Measurements from ENCODE around the gene NUBP2. TPM values are rescaled to one million over a fixed set of nuclear protein-coding genes. Genes with fewer than 3 reads are reported as not detected.
"Not testable (repeated sequence)": the region's sequence is repeated elsewhere in the genome, so short reads cannot be mapped to it uniquely, and the experiment has no call there.

NUBP2 gene
- total and polyA plus RNA-seq, 8 donors: 20.4 to 58.8 (median 31.0) TPM

DNA sequence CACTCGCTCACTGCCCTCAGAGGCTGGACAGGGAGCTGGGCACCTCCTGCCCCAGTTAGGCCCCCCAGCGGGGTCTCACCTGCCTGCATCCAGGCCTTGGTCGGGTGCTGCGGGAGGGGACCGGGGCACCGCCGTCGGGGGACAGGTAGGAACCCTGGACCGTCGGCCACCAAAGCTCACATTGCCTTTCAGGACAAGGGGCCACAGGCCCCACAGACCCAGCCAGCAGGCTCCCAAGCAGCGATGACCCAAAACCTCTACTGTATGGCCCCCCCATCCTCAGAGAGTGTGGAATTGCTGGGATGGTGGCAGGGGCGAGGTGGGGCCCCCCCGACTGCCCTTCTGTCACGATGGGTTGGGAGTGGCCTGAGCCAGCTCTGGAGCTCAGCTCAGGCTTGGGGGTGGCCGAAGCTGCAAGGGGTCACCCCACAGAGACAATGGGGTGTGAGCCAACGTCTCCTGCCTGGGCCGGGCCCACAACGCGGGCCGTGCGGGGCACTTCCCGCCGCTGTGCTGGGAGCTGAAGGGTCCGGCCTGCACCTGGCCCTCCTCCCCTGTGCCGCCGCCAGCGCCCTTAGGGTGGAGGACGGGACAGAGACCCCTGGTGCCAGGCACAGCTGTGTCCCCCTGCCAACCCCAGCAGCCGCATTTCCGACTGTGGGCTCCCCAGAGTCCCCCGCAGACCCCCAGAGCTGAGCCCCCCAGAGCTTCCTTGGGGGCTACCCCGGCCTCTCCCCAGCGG is 10.2 kb downstream of the NUBP2 start:
- Histone ChIP-seq H3K27me3 (no peaks in the 10 kb centered on the region), H3K4me3 (peak overlapping the region in 2 of 4 donors; percentile 26 to 45), H3K27ac (peak overlapping the region; percentile 53 to 78 (median 66)), H3K4me1 (peaks cover 9 to 17% (median 16%) of the 10 kb centered on the region in 3 donors), H3K36me3 (no peaks in the 10 kb centered on the region), H3K9me3 (no peaks in the 10 kb centered on the region)
- intact Hi-C loops (cut with DNase I): no loop called here
- DNase-seq: peak in 2 of 6 donors; percentile 44 to 80
- 64 to 70% methylated on average over 26 to 33 of the region's 33 CpGs for WGBS, 2 donors
- ATAC-seq: peak in 1 of 4 donors; percentile 10
- TF ChIP-seq, protein P1, sequence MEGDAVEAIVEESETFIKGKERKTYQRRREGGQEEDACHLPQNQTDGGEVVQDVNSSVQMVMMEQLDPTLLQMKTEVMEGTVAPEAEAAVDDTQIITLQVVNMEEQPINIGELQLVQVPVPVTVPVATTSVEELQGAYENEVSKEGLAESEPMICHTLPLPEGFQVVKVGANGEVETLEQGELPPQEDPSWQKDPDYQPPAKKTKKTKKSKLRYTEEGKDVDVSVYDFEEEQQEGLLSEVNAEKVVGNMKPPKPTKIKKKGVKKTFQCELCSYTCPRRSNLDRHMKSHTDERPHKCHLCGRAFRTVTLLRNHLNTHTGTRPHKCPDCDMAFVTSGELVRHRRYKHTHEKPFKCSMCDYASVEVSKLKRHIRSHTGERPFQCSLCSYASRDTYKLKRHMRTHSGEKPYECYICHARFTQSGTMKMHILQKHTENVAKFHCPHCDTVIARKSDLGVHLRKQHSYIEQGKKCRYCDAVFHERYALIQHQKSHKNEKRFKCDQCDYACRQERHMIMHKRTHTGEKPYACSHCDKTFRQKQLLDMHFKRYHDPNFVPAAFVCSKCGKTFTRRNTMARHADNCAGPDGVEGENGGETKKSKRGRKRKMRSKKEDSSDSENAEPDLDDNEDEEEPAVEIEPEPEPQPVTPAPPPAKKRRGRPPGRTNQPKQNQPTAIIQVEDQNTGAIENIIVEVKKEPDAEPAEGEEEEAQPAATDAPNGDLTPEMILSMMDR (IDR thresholded peaks at IDR 0.05): no peak
- FAIRE-seq: no peak

DNA sequence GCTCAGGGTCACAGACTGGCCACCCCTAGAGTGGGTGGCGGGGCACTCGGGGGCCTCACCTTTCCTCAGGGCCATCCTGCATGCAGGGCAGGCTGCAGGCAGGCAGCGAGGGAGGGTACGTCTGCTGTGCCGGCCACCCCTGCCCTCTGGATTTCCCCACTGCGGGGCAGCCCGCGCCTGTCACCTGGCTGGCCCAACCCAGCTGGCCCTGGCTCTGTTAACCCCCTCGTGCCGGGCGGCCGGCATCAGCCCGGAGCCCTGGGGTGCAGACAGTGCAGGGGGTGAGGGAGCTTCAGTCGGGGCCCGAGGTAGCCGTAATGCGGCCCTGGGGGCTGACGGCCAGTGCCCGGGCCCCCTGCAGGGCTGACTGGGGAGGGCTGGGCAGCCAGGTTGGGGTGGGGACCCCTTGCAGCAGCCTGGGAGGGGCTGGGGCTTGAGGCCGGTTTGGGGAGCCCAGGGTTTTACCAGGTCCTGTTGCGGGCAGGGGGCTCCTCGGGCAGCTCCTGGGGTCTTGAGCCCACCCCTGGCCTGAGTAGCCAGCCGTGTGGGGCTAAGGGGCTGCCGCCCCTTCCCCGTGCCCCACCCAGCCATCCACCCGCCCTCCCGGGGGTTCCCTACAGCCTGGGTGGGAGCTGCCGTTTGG is 10.9 kb downstream of the NUBP2 start, which contains the start of gene IGFALS:
Gene IGFALS (minus strand): TSS at position 128 of the 643 bp plus-strand sequence. CDS start 53 bp downstream, at position 75.
- no peak for FAIRE-seq
- ATAC-seq: peak; percentile 66 to 84 (median 80)

DNA sequence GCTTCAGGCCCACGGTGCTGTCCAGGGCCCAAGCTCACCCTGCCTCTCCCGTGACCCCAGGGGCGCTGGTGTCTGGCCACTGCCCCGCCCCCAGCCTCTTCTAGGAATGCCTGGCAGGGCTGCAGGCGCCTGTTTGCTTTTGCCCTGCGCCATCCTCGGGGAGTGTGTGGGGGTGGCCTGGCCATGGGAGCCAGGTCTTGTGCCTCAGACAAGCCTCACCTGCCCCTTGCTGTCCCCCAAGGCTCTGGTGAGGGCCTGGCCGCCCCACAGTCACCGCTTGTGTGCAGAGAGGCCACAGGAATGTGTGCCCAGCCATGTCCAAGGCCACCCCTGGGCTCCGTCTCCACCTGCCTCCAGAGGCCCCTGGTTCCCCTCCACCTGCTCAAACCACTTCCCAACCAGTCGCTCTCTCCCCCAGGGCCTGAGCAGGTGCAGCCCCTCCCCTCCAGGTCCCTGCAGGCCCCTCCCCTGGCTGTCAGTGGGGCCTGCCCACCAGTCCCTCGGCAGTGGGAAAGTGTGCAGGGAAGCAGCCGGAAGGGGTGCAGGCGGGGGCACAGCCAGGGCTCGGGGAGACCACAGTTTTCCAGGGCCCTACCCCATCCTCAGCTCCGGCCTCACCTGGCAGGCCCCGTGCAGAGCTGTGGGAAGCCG is 11.6 kb downstream of the NUBP2 start:
- H3K27ac ChIP-seq: peak overlapping the region; percentile 53 to 78 (median 66)
- ATAC-seq (peak; percentile 51 to 76 (median 72)), DNase-seq (peak; percentile 33 to 87 (median 62)), FAIRE-seq (no peak)
- 15 to 32% methylated on average over 10 to 18 of the region's 18 CpGs for WGBS, 2 donors
- H3K4me1 ChIP-seq: peaks cover 9 to 17% (median 16%) of the 10 kb centered on the region in 3 donors
- peak overlapping the region in 2 of 4 donors; percentile 26 to 45 for H3K4me3 ChIP-seq
- no peaks in the 10 kb centered on the region for H3K27me3 ChIP-seq
- H3K36me3 ChIP-seq: no peaks in the 10 kb centered on the region
- H3K9me3 ChIP-seq: no peaks in the 10 kb centered on the region
- TF ChIP-seq, protein P1 (IDR thresholded peaks at IDR 0.05): no peak
- intact Hi-C loops (cut with DNase I): no loop called here

More for the DNA sequence above, 10.9 kb downstream of the NUBP2 start, which contains the start of gene IGFALS:
- intact Hi-C loops (cut with DNase I): no loop called here
- no peaks in the 10 kb centered on the region for H3K27me3 ChIP-seq
- H3K9me3 ChIP-seq: no peaks in the 10 kb centered on the region
- DNase-seq: peak; percentile 36 to 90 (median 60)
- TF ChIP-seq, protein P1 (IDR thresholded peaks at IDR 0.05): no peak
- H3K27ac ChIP-seq: peak within 1 kb of the TSS; percentile 53 to 78 (median 66)
- H3K4me1 ChIP-seq: peaks cover 9 to 17% (median 16%) of the 10 kb centered on the region in 3 donors
- H3K36me3 ChIP-seq: no peaks in the 10 kb centered on the region
- peak within 1 kb of the TSS in 2 of 4 donors; percentile 26 to 45 for H3K4me3 ChIP-seq
- 11 to 14% methylated on average over 25 to 28 of the region's 28 CpGs for WGBS, 2 donors

DNA sequence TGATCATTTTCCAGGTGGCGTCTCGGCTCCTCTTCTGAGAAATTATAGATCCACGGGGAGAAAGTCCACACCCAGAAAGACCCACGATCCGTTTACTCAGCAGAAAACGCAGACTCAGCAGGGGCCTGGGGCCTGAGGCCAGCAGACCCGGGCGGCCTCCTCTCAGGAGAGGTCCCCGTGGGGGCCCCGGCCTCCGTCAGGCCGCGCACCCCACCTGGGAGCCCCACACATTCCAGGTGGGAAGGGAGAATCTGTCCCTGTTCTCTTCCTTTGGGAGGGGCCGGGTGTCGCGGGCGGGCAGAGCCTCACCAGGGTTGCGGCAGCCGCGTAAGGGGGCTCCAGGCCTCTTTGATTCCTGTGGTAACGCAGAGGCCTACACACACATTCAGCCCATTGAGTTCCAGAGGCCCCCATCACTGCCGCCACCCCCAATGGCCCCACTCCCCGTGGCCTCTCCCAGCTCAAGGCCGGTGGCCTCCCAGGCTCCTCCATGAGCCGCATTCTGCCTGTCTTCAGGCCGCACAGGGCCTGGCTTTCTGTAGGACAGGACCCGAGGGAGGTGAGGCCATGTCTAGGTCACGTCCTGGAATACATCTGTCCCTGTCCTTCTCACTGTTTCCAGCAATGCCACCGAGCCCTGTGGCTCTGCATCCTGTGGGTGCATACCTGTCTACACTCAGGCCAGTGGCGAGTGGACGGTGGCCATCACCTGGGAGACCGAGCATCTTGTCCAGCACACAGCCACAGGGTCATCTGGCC is 12.3 kb downstream of the NUBP2 start:
- Histone ChIP-seq H3K4me3 (peak overlapping the region in 2 of 4 donors; percentile 26 to 45), H3K9me3 (no peaks in the 10 kb centered on the region), H3K36me3 (no peaks in the 10 kb centered on the region), H3K27me3 (no peaks in the 10 kb centered on the region), H3K27ac (peak overlapping the region; percentile 53 to 78 (median 66)), H3K4me1 (peaks cover 9 to 17% (median 16%) of the 10 kb centered on the region in 3 donors)
- TF ChIP-seq, protein P1 (IDR thresholded peaks at IDR 0.05): no peak
- peak in 1 of 6 donors; percentile 66 for DNase-seq
- intact Hi-C loops (cut with DNase I): no loop called here
- WGBS, 2 donors: 58 to 67% methylated on average over 29 to 32 of the region's 32 CpGs
- no peak for FAIRE-seq
- no peak for ATAC-seq

DNA sequence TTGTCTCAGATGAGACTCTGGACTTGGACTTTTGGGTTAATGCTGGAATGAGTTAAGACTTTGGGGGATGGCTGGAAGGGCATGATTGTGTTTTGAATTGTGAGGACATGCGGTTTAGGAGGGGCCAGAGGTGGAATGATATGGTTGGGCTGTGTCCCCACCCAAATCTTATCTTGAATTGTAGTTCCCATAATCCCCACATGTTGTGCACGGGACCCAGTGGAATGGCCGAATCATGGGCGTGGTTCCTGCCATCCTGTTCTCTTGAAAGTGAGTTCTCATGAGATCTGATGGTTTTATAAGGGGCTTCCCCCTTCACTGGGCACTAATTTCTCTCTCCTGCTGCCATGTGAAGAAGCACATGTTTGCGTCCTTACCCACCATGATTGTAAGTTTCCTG is 16.5 kb downstream of the NUBP2 start:
- ATAC-seq; H3K9me3 ChIP-seq; H3K4me3 ChIP-seq; H3K27me3 ChIP-seq; FAIRE-seq; DNase-seq; intact Hi-C loops (cut with DNase I); H3K36me3 ChIP-seq; H3K27ac ChIP-seq; H3K4me1 ChIP-seq: not testable (repeated sequence)
- WGBS, 2 donors: 73 to 85% methylated on average over 5 of the region's 5 CpGs

All from pancreas (tissue), 10 donors.